ENCODE data around the gene SNRNP25.

The SNRNP25 gene

GRCh38 chr16:78444-79150, 25.0 kb downstream of the SNRNP25 start:
- no peak for DNase-seq

- DNase-seq = no peak
Observed at GRCh38 chr16:79151-80054, 25.8 kb downstream of the SNRNP25 start.

DNA sequence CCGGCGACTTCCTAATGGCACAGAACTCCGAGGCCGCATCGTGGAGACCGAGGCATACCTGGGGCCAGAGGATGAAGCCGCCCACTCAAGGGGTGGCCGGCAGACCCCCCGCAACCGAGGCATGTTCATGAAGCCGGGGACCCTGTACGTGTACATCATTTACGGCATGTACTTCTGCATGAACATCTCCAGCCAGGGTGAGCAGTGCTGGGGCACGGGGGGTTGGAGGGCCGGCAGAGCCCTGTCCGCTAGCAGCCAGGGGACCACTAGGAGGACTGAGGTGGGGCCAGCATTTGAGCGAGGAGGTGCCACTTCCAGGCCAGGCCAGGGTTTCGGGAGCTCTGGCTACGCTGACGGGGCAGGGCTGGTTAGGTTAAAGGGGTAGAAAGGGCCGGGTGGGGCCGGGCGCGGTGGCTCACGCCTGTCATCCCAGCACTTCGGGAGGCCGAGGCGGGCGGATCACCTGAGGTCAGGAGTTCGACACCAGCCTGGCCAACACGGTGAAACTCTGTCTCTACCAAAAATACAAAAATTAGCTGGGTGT, 29.5 kb downstream of the SNRNP25 start:
- no peak for DNase-seq

GRCh38 chr16:83781-84615, 30.4 kb downstream of the SNRNP25 start:
- DNase-seq = peak; percentile 64

DNA sequence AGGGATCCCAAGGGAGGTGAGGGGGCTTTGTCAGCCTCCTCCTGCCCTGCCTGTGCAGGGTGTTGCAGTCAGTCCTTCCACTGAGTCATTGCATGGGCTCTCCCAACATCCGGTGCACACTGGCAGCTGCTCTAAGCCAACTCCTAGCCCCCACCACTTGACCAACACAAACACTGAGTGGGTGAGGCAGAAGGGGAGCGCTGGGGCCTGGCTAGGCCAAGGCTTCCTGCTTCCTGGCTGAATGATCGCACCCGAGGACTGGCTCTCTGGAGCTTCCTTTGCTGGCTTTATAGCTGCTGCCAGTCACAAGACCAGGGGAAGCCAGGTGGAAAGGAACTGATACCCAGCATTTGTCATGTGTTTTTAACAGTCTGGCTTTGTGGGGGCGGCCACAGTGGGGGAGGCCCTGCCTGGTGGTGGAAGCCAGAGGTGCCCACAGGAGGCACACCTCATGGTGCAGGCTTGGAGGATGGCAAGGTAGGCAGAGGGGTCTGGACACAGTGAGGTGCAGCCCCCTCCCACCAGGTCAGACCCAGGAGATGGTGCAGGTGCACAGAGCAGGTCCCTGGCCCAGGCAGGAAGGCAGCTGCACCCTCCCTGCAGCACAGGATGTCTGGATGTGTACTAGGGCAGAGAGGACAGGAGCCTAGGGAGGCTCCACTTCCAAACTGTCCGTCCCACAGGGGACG, 31.2 kb downstream of the SNRNP25 start:
- no peak for DNase-seq

GRCh38 chr16:85407-85782, 31.8 kb downstream of the SNRNP25 start:
- no peak for DNase-seq

DNA sequence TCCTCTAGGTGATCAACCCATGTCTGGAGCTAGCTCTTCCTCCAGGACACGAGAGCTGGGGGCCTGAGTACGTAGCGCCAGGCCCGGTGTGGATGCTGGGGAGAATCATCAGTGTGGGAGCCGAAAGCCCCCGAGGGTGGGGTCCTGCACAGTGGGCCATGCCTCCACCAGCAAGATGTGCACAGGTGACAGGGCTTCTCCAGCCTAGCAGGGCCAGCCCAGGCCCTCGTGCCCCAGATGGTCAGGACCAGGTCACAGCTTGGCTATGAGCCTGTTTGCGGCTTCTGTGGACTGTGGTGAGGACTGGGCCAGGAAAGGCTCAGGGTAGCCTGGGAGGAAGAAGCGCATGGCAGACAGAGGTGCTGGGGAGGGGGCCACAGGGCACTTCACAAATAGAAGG, 32.2 kb downstream of the SNRNP25 start:
- no peak for DNase-seq

DNA sequence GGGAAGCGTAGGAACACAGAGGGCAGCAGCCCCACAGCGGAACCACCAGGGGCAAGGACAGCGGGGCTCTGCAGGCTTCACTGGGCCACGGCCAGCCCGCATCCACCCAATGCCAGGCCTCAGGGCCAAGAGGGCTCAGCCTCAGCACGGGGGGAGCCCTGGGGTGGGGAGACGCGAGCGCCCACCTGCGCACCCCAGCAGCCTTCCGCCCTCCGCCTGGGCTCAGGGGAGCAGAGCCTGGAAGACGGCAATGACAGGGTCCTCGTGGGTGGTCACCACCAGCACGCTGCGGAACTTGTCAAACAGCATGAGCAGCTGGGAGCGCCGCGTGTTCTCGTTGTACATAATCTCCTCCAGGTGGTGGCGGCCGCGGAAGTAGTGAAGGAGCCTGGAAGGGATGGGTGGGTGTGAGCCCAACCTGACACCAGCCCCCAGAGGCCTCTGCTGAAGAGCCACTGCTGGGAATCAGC, 32.9 kb downstream of the SNRNP25 start:
- DNase-seq = no peak

DNA sequence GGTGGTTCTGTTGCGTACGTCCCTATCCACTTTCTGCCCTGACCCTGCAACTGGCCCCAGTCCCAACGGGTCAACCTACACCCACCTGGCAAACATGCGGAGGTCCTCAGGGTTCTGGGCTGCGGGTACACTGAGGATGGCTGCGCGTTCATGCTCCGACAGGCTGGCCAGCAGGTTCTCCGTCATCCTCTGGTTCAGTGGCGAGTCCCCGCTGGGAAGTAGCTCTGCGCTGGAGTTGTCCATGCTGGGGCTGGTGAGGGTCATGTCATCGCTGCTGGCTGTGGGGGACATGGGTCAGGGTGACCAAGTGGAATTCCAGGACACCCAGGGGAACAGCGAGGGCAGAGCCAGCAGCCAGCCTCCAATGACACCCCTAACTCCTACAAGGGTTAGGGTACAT, 35.0 kb downstream of the SNRNP25 start:
- no peak for DNase-seq

GRCh38 chr16:89391-90302, 36.0 kb downstream of the SNRNP25 start:
- DNase-seq = no peak

GRCh38 chr16:91484-91883, 37.9 kb downstream of the SNRNP25 start:
- peak; percentile 46 for DNase-seq

DNA sequence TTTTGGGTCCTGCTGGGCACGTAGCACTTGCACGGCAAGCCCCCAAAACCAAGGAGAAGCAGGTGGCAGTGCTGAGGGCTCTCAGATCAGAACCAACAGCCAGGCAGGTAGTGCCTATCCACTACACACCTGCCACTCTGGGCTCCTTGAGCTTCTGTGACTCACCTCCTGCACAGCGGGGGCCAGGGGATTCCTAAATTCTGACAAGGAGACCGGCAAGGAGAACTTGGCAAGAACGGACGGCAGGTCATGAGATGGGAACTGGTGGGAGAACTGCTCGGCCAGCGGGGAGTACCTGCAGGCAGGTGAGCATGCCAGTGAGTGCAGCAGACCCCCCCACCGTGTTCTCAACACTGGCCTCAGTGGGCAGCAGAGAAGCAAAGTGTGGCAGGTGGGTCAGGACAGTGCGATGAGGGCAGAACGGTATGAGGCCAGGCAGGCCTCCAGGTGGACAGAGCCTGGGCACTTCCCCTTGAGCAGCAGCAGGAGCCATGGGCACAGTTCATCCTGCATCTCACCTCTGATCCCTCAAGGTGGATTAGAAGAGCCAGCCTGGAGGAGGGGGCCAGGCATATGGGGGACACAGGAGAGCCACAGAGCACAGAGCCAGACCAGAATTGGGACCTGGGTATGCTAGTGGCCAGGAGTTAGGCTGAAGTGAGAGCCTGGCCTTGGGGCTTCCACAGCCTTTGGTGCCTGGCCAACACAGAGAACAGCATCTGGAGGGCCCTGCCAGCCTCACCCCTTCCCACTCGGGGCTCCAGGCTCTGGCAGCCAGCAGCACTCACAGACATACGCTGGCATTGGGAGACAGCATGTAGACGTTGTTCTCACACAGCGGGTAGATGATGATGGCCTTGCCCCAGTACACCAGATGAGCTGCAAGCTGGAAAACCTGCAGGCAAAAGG, 39.1 kb downstream of the SNRNP25 start:
- no peak for DNase-seq

GRCh38 chr16:94918-95265, 41.3 kb downstream of the SNRNP25 start:
- DNase-seq = no peak

DNA sequence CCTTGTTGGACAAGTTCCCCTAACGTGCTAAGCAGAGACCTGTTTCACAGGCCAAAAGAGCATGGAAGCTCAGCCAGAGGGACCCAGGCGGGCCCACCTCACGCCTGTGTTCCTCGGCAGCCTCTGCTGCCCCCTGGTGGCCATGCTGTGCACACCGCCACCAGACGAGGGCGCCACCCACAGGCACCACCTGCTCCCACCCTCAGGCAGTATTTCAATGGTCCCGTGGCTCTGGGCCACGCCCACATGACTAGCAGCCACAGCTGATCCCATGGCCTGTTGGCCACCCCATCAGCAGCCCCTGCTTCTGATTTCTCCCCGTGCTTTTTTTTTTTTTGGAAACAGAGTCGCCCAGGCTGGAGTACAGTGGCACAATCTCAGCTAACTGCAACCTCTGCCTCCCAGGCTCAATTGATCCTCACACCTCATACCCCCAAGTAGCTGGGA, 43.3 kb downstream of the SNRNP25 start:
- DNase-seq = peak; percentile 28

GRCh38 chr16:97822-98221, 44.2 kb downstream of the SNRNP25 start:
- DNase-seq = no peak

DNA sequence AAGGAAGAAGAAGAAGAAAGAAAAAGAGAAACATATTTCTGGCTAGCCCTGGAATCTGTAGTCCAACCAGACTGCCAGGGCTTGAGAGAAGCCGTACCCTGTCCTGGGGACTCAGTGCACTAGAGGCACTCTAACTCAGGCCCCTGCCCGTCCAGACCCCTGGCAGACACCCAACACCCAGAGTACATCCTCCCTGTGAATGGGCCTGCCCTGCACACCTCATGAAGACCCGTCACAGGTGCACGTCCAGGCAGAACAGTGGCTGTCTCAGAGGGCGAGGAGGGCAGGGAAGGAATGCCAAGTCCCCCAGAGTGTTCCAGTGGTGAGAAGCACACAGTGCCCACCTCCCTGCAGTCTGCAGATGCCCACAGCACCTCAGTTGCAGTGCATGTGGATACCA, 47.4 kb downstream of the SNRNP25 start:
- DNase-seq = no peak

DNA sequence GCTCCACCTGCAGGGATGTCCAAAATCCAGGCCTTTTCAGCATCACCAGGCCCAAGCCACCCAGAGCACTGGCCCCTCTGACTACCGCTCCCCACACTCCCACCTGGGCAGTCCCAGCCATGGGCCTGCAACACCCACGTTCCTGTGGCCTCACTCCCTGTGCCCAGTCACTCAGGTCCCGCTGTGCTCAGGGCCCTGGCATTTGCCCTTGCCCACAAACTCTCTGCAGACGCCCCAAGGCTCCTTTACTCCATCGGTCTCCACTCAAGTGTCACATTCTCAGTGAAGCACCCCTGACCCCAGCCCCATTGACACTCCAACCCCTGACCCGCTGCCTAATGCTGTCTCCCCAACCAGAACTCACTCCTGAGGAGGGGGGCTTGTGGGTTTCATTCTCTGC, 48.0 kb downstream of the SNRNP25 start:
- DNase-seq = no peak

DNA sequence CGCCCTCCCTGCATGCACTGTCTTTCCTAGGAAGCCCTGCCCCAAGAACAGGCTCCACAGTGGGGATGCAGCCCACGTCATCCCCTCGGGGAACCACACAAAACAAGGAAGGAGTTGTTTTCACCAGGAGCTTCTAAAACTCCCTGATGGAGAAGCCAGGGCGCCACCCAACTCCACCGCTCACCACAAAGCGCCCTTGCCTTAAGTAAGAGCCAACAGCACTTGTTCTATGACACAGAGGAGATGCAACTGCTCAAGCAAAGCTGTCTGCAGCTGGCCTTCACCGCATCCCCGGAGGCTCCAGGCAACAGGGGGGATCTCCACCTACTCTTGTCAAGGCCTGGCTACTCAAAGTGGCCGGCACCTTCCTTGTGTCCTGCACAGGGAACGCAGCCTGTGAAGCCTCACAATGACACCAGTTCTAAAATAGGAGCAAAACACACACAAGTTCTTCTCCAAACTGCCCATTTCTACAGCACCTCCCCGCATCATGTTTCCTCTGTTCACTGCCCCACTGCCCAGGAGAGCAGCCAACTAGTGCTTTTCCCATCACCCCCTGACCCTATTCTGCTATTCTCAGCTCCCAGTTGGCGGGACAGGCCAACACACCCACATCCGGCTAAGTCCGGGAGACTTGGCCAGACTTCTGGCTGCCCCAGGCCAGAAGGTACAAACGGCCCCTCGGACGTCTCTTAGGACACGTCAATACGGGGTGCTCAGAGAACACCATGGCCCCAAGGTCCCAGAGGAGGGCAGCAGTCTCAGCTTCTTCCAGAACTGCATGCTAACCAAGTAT, 48.6 kb downstream of the SNRNP25 start:
- no peak for DNase-seq

- no peak for DNase-seq
Observed at GRCh38 chr16:104355-104754, 50.7 kb downstream of the SNRNP25 start.
